HL-60 (cell line): Measurements from ENCODE around the gene ERRFI1.

Source experiments
- DNase-seq, 2 experiments: peaks; one replicate each; pipeline ENCODE4 v3.0.0-alpha.2; 2010 to 2020; ENCODE audit warnings: low read depth in 1 of 2, low spot score in 1 of 2
- H3K27ac ChIP-seq: fragments of 250-450 bp; sonication (Bioruptor Pico); replicated peaks from 2 replicates; pipeline ENCODE4 v1.5.1; 2020; ENCODE audit warnings: mild to moderate bottlenecking, moderate library complexity
- H3K27me3 ChIP-seq: fragments of 250-450 bp; sonication (Bioruptor Pico); 2 replicates; pipeline ENCODE4 v1.5.1; 2021; ENCODE audit warnings: mild to moderate bottlenecking, moderate library complexity; ENCODE audit not compliant: insufficient read depth, poor library complexity, severe bottlenecking
- H3K4me3 ChIP-seq: replicated peaks from 2 replicates; pipeline ENCODE4 v1.5.1; 2011; ENCODE audit warnings: mild to moderate bottlenecking, control low read depth, low read length; ENCODE audit not compliant: insufficient read depth
- CTCF ChIP-seq: IDR thresholded peaks from one replicate; pipeline ENCODE4 v1.5.1; 2011; ENCODE audit warnings: low read length, control low read depth, inconsistent platforms; ENCODE audit not compliant: insufficient read depth
- GABPA ChIP-seq: IDR thresholded peaks from 2 replicates; pipeline ENCODE4 v1.6.1; 2012; ENCODE audit warnings: low read depth
- POLR2AphosphoS5 ChIP-seq: IDR thresholded peaks from 2 replicates; pipeline ENCODE4 v1.6.1; 2012; ENCODE audit warnings: low read depth
- SPI1 ChIP-seq: IDR thresholded peaks from 2 replicates; pipeline ENCODE4 v1.6.1; 2012; ENCODE audit warnings: low read depth, mild to moderate bottlenecking, borderline replicate concordance
- TF ChIP-seq, protein P1 (sequence below): IDR thresholded peaks from 2 replicates; pipeline ENCODE4 v1.6.1; 2012; ENCODE audit warnings: low read depth; ENCODE audit not compliant: insufficient replicate concordance

The ERRFI1 gene

DNA sequence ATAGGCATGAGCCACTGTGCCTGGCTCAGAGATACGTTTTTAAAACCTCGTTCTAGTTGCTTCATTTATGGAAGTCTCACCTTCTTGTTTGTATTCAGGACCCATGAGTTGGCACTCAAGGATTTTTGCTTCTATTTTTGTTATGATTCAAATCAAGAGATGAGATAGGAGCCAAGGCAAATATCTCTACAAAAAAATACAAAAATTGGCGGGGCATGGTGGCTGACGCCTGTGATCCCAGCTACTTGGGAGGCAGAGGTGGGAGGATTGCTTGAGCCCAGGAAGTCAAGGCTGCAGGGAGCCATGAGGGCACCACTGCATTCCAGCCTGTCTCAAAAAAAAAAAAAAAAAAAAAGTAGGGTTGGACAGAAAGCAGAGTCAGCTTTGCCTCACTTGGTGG, 36.8 kb upstream of the ERRFI1 start:
- Histone ChIP-seq H3K27ac (no peak overlapping the region), H3K4me3 (no peak overlapping the region), H3K27me3 (no peaks in the 10 kb centered on the region)
- TF ChIP-seq SPI1 = no peak
- TF ChIP-seq GABPA = no peak
- no peak for TF ChIP-seq CTCF
- TF ChIP-seq POLR2AphosphoS5 = no peak
- TF ChIP-seq, protein P1, sequence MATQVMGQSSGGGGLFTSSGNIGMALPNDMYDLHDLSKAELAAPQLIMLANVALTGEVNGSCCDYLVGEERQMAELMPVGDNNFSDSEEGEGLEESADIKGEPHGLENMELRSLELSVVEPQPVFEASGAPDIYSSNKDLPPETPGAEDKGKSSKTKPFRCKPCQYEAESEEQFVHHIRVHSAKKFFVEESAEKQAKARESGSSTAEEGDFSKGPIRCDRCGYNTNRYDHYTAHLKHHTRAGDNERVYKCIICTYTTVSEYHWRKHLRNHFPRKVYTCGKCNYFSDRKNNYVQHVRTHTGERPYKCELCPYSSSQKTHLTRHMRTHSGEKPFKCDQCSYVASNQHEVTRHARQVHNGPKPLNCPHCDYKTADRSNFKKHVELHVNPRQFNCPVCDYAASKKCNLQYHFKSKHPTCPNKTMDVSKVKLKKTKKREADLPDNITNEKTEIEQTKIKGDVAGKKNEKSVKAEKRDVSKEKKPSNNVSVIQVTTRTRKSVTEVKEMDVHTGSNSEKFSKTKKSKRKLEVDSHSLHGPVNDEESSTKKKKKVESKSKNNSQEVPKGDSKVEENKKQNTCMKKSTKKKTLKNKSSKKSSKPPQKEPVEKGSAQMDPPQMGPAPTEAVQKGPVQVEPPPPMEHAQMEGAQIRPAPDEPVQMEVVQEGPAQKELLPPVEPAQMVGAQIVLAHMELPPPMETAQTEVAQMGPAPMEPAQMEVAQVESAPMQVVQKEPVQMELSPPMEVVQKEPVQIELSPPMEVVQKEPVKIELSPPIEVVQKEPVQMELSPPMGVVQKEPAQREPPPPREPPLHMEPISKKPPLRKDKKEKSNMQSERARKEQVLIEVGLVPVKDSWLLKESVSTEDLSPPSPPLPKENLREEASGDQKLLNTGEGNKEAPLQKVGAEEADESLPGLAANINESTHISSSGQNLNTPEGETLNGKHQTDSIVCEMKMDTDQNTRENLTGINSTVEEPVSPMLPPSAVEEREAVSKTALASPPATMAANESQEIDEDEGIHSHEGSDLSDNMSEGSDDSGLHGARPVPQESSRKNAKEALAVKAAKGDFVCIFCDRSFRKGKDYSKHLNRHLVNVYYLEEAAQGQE = no peak
- DNase-seq = no peak

DNA sequence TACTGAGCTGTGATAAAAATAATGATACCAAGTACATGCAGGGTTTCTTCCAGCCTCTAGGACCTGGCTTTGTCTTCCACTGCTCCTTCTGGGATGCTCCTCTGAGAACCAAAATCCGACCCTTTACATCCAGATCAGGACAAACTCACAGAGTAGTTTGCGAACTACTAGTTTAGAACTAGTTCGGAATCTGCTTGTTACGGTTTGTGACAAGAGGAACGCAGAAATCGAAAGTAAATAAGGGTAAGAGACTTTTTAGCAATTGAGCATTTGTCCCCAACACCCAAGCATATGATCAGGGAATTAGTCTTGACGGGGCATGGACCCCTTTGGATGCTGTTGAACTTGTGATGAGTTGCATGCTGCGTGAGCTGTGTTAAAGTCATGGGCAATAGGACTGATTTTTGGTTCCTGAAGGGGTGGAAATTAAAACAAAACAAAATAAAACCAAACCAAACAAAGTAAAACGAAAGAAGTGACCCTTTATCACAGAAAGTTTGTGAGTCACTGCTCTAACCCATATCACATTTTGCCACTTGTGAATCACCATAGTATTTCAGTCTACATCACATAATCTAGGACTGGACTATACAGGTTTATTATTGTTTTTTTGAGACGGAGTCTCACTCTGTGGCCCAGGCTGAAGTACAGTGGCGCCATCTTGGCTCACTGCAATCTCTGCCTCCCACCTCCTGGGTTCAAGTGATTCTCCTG, 35.7 kb upstream of the ERRFI1 start:
- no peak for TF ChIP-seq CTCF
- TF ChIP-seq, protein P1 = no peak
- TF ChIP-seq POLR2AphosphoS5 = no peak
- TF ChIP-seq GABPA = no peak
- no peak for TF ChIP-seq SPI1
- Histone ChIP-seq H3K27ac (no peak overlapping the region), H3K4me3 (no peak overlapping the region), H3K27me3 (no peaks in the 10 kb centered on the region)
- no peak for DNase-seq

- Histone ChIP-seq H3K27ac (no peak overlapping the region), H3K27me3 (no peaks in the 10 kb centered on the region), H3K4me3 (no peak overlapping the region)
- TF ChIP-seq GABPA = no peak
- no peak for TF ChIP-seq POLR2AphosphoS5
- TF ChIP-seq SPI1 = no peak
- TF ChIP-seq, protein P1 = no peak
- TF ChIP-seq CTCF = no peak
- DNase-seq = no peak
Measured at GRCh38 chr1:8061210-8061609, 35.1 kb upstream of the ERRFI1 start.
